WTC11 (cell line): ENCODE data around the gene SINHCAF. TPM values are rescaled to one million over a fixed set of nuclear protein-coding genes. Genes with fewer than 3 reads are reported as not detected.

ENCODE experiments used
- ATAC-seq: fragments of 200-7000 bp; cut with Tn5 transposase; 2 replicates; pipeline ENCODE4 v1.10.0; 2021; ENCODE audit warnings: mild to moderate bottlenecking, moderate library complexity
- CTCF ChIA-PET: fragments of 300-600 bp; sonication (Branson Sonifier 250); formaldehyde crosslinking; loops from one replicate; lab custom pipeline; 2021; ENCODE audit warnings: antibody characterized with exemption; lab: Charles Lee
- POLR2A ChIA-PET: fragments of 350-600 bp; sonication (Branson Sonifier 250); formaldehyde crosslinking; loops from one replicate; lab custom pipeline; 2021; ENCODE audit warnings: antibody characterized with exemption; lab: Charles Lee
- DNase-seq: peaks from one replicate; pipeline ENCODE4 v3.0.0; 2021; ENCODE audit warnings: low spot score
- H3K27ac Mint-ChIP-seq: 2 replicates; pipeline ENCODE4 v1.8.0; 2021; ENCODE audit warnings: mixed read lengths
- H3K27me3 Mint-ChIP-seq: 2 replicates; pipeline ENCODE4 v1.8.0; 2021; ENCODE audit warnings: low read depth, mild to moderate bottlenecking, moderate library complexity, mixed read lengths
- H3K36me3 Mint-ChIP-seq: 2 replicates; pipeline ENCODE4 v1.8.0; 2021; ENCODE audit warnings: mixed read lengths
- H3K4me1 Mint-ChIP-seq: 2 replicates; pipeline ENCODE4 v1.8.0; 2022; ENCODE audit warnings: mixed read lengths
- H3K4me3 Mint-ChIP-seq: 2 replicates; pipeline ENCODE4 v1.8.0; 2021; ENCODE audit warnings: mild to moderate bottlenecking, moderate library complexity, mixed read lengths
- H3K9me3 Mint-ChIP-seq: 2 replicates; pipeline ENCODE4 v1.8.0; 2021; ENCODE audit warnings: mixed read lengths
- ARID4B ChIP-seq: sonication (generic); formaldehyde crosslinking; IDR thresholded peaks from 2 replicates; pipeline ENCODE4 v1.8.0; 2023; ENCODE audit warnings: missing genetic modification reagents, mild to moderate bottlenecking, borderline replicate concordance
- ATF1 ChIP-seq: sonication (generic); formaldehyde crosslinking; IDR thresholded peaks from 2 replicates; pipeline ENCODE4 v1.8.1; 2023; ENCODE audit warnings: mild to moderate bottlenecking, moderate library complexity, missing genetic modification reagents
- ATF2 ChIP-seq: sonication (generic); formaldehyde crosslinking; IDR thresholded peaks from 2 replicates; pipeline ENCODE4 v1.8.1; 2022; ENCODE audit warnings: low read depth, missing genetic modification reagents, borderline replicate concordance
- ESRRA ChIP-seq: sonication (generic); formaldehyde crosslinking; IDR thresholded peaks from 2 replicates; pipeline ENCODE4 v1.8.1; 2022; ENCODE audit warnings: mild to moderate bottlenecking, missing genetic modification reagents, borderline replicate concordance
- ETV6 ChIP-seq: sonication (generic); formaldehyde crosslinking; IDR thresholded peaks from 2 replicates; pipeline ENCODE4 v1.8.1; 2022; ENCODE audit warnings: mild to moderate bottlenecking, missing genetic modification reagents
- FOXK1 ChIP-seq: sonication (generic); formaldehyde crosslinking; IDR thresholded peaks from 2 replicates; pipeline ENCODE4 v1.8.0; 2022; ENCODE audit warnings: mild to moderate bottlenecking, moderate library complexity, missing genetic modification reagents
- GABPB1 ChIP-seq: sonication (generic); formaldehyde crosslinking; IDR thresholded peaks from 2 replicates; pipeline ENCODE4 v1.8.1; 2023; ENCODE audit warnings: mild to moderate bottlenecking, missing genetic modification reagents
- JUN ChIP-seq: sonication (generic); formaldehyde crosslinking; IDR thresholded peaks from 2 replicates; pipeline ENCODE4 v1.8.0; 2023; ENCODE audit warnings: mild to moderate bottlenecking, missing genetic modification reagents
- OVOL2 ChIP-seq: fragments of 250-450 bp; sonication (Bioruptor Pico); IDR thresholded peaks from 2 replicates; pipeline ENCODE4 v1.9.0; 2021; ENCODE audit warnings: mild to moderate bottlenecking, borderline replicate concordance
- ZNF281 ChIP-seq: sonication (generic); formaldehyde crosslinking; IDR thresholded peaks from 2 replicates; pipeline ENCODE4 v1.8.0; 2023; ENCODE audit warnings: mild to moderate bottlenecking, missing genetic modification reagents
- total RNA-seq: library from RNA; stranded (reverse); gene quantifications from 3 replicates; pipeline ENCODE4 v1.2.3, GENCODE V29; 2021
- TF ChIP-seq, protein P1 (sequence below): sonication (generic); formaldehyde crosslinking; IDR thresholded peaks from 2 replicates; pipeline ENCODE4 v1.8.0; 2022; ENCODE audit warnings: mild to moderate bottlenecking, missing genetic modification reagents
- TF ChIP-seq, protein P2 (sequence below): sonication (generic); formaldehyde crosslinking; IDR thresholded peaks from 2 replicates; pipeline ENCODE4 v1.8.0; 2022; ENCODE audit warnings: mild to moderate bottlenecking, missing genetic modification reagents
- TF ChIP-seq, protein P3 (sequence below): fragments of 250-450 bp; sonication (Bioruptor Pico); conservative IDR thresholded peaks from 2 replicates; pipeline ENCODE4 v1.9.0; 2021; ENCODE audit warnings: mild to moderate bottlenecking
- TF ChIP-seq, protein P4 (sequence below): sonication (generic); formaldehyde crosslinking; IDR thresholded peaks from 2 replicates; pipeline ENCODE4 v1.8.1; 2023; ENCODE audit warnings: mild to moderate bottlenecking, missing genetic modification reagents, moderate library complexity

SINHCAF gene
- total RNA-seq, 1 experiment from 2014 or later = 407 TPM

DNA sequence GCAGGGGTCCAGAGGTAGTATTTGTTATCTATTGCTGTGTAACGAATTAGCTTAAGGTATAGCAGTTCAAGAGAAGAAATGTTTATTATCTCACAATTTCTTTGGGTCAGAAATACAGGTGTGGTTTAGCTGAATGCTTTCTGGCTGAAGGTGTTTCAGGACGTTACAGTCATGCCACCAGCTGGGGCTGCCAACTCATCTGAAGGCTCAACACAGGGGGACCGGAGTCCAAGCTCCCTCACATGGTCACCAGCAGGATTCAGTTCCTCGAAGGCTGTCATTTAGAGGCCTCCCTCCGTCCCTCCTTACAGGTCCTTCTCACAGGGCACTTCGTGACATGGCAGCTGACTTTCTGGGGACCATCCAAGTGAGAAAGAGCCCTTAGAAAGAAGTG, 37.5 kb upstream of the SINHCAF start:
- H3K4me3 Mint-ChIP-seq = no peak overlapping the region
- DNase-seq (no peak), ATAC-seq (no peak)
- no peaks in the 10 kb centered on the region for H3K27me3 Mint-ChIP-seq
- no peaks in the 10 kb centered on the region for H3K9me3 Mint-ChIP-seq
- 0 out of 2 replicates have a peak, but pooled peaks cover 3% of the 10 kb centered on the region for H3K36me3 Mint-ChIP-seq
- ChIA-PET POLR2A (interaction anchor here (0.5 to 3.5 kb wide), 6 partner anchors 7 to 83 kb away, joined by 3 to 25 read pairs (median 14); partner anchors contain the start of gene SINHCAF), CTCF (interaction anchor here (1.0 to 2.3 kb wide), 6 partner anchors 7 to 92 kb away, joined by 3 to 14 read pairs (median 6); no protein-coding TSS in a partner anchor)
- H3K27ac Mint-ChIP-seq = peak overlapping the region; percentile 98
- TF ChIP-seq, protein P1, sequence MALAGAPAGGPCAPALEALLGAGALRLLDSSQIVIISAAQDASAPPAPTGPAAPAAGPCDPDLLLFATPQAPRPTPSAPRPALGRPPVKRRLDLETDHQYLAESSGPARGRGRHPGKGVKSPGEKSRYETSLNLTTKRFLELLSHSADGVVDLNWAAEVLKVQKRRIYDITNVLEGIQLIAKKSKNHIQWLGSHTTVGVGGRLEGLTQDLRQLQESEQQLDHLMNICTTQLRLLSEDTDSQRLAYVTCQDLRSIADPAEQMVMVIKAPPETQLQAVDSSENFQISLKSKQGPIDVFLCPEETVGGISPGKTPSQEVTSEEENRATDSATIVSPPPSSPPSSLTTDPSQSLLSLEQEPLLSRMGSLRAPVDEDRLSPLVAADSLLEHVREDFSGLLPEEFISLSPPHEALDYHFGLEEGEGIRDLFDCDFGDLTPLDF = no peak
- peaks cover 46% of the 10 kb centered on the region for H3K4me1 Mint-ChIP-seq

- Mint-ChIP-seq H3K9me3 (no peaks in the 10 kb centered on the region), H3K27me3 (no peaks in the 10 kb centered on the region), H3K4me3 (peak overlapping the region; percentile 29), H3K4me1 (peaks cover 42% of the 10 kb centered on the region), H3K27ac (peak overlapping the region; percentile 98), H3K36me3 (0 out of 2 replicates have a peak, but pooled peaks cover 3% of the 10 kb centered on the region)
- peak; percentile 47 for DNase-seq
- ATAC-seq = peak; percentile 70
- ChIA-PET POLR2A (interaction anchor here (0.6 to 3.5 kb wide), 8 partner anchors 8 to 43 kb away, joined by 3 to 25 read pairs (median 6); partner anchors contain the start of gene SINHCAF), CTCF (interaction anchor here (0.8 to 2.3 kb wide), 8 partner anchors 8 to 111 kb away, joined by 3 to 14 read pairs (median 4); no protein-coding TSS in a partner anchor)
- TF ChIP-seq ETV6 (CRISPR knock-in tag) (peak; percentile 8; the same call in 1 of the 2 replicates), OVOL2 (CRISPR knock-in tag) (no peak), ARID4B (CRISPR knock-in tag) (no peak; the same call in 1 of the 2 replicates), ZNF281 (CRISPR knock-in tag) (0 out of 2 replicates have a peak, but pooled peaks have one; percentile 41), JUN (no peak), ATF1 (CRISPR knock-in tag) (no peak), FOXK1 (CRISPR knock-in tag) (peak; percentile 24; the same call in 1 of the 2 replicates), ATF2 (CRISPR knock-in tag) (no peak), GABPB1 (CRISPR knock-in tag) (no peak), ESRRA (CRISPR knock-in tag) (no peak)
- TF ChIP-seq, protein P2, sequence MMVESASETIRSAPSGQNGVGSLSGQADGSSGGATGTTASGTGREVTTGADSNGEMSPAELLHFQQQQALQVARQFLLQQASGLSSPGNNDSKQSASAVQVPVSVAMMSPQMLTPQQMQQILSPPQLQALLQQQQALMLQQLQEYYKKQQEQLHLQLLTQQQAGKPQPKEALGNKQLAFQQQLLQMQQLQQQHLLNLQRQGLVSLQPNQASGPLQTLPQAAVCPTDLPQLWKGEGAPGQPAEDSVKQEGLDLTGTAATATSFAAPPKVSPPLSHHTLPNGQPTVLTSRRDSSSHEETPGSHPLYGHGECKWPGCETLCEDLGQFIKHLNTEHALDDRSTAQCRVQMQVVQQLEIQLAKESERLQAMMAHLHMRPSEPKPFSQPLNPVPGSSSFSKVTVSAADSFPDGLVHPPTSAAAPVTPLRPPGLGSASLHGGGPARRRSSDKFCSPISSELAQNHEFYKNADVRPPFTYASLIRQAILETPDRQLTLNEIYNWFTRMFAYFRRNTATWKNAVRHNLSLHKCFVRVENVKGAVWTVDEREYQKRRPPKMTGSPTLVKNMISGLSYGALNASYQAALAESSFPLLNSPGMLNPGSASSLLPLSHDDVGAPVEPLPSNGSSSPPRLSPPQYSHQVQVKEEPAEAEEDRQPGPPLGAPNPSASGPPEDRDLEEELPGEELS = 0 out of 2 replicates have a peak, but pooled peaks have one; percentile 7
- TF ChIP-seq, protein P3, sequence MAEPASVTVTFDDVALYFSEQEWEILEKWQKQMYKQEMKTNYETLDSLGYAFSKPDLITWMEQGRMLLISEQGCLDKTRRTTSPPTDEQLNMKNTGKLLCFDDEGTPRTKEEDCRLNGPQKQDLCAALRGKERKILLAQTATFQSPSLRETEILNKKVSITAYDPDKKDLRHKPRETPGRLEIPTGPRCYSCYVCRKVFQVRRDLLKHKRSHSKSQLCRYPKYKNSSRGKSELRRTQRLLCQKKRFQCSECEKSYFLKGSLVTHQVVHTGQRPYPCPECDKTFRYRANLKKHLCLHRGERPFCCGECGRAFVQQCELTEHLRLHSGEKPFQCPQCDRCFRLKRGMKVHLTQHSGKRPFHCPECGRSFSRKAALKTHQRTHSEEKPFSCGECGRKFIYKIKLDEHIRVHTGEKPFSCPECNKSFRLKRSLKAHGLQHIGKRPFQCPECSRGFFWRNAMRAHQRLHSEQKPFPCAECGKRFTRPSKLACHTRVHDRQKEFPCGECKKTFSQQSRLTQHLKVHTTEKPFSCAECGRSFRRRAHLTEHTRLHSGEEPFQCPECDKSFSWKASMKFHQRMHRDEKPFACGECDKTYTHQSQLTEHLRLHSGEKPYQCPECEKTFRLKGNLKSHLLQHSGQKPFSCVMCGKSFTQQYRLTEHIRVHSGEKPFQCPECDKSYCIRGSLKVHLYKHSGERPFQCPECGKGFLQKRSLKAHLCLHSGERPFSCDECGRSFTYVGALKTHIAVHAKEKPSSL = no peak
- TF ChIP-seq, protein P4, sequence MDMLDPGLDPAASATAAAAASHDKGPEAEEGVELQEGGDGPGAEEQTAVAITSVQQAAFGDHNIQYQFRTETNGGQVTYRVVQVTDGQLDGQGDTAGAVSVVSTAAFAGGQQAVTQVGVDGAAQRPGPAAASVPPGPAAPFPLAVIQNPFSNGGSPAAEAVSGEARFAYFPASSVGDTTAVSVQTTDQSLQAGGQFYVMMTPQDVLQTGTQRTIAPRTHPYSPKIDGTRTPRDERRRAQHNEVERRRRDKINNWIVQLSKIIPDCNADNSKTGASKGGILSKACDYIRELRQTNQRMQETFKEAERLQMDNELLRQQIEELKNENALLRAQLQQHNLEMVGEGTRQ (CRISPR knock-in tag) = no peak
These were observed 36.9 kb upstream of the SINHCAF start for GRCh38 chr12:31362759-31363415.
